DOHH2 (cell line): ENCODE results near the gene MLLT10.

Experiments
- EZH2phosphoT487 ChIP-seq: fragments of 200-600 bp; sonication (generic); IDR thresholded peaks from 2 replicates; pipeline ENCODE4 v1.6.1; 2017; ENCODE audit warnings: borderline replicate concordance, mild to moderate bottlenecking, antibody characterized with exemption, low read length, moderate library complexity, mixed read lengths
- TF ChIP-seq, protein P1 (sequence below): fragments of 200-600 bp; sonication (generic); IDR thresholded peaks from one replicate; pipeline ENCODE4 v1.5.1; 2014; ENCODE audit warnings: antibody characterized with exemption, mild to moderate bottlenecking, low read depth, low read length; ENCODE audit not compliant: poor library complexity, severe bottlenecking

- TF ChIP-seq, protein P1, sequence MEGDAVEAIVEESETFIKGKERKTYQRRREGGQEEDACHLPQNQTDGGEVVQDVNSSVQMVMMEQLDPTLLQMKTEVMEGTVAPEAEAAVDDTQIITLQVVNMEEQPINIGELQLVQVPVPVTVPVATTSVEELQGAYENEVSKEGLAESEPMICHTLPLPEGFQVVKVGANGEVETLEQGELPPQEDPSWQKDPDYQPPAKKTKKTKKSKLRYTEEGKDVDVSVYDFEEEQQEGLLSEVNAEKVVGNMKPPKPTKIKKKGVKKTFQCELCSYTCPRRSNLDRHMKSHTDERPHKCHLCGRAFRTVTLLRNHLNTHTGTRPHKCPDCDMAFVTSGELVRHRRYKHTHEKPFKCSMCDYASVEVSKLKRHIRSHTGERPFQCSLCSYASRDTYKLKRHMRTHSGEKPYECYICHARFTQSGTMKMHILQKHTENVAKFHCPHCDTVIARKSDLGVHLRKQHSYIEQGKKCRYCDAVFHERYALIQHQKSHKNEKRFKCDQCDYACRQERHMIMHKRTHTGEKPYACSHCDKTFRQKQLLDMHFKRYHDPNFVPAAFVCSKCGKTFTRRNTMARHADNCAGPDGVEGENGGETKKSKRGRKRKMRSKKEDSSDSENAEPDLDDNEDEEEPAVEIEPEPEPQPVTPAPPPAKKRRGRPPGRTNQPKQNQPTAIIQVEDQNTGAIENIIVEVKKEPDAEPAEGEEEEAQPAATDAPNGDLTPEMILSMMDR: no peak
- TF ChIP-seq EZH2phosphoT487: no peak
Measured at GRCh38 chr10:21637795-21638194, 103.8 kb downstream of the MLLT10 start.
